ENCODE data around the gene ZFP62. TPM values are rescaled to one million over a fixed set of nuclear protein-coding genes. Genes with fewer than 3 reads are reported as not detected.
"Not testable (repeated sequence)": the region's sequence is repeated elsewhere in the genome, so short reads cannot be mapped to it uniquely, and the experiment has no call there.

Gene ZFP62
- total RNA-seq, 2 donors from 2014 or later: 10.6 to 13.1 TPM

DNA sequence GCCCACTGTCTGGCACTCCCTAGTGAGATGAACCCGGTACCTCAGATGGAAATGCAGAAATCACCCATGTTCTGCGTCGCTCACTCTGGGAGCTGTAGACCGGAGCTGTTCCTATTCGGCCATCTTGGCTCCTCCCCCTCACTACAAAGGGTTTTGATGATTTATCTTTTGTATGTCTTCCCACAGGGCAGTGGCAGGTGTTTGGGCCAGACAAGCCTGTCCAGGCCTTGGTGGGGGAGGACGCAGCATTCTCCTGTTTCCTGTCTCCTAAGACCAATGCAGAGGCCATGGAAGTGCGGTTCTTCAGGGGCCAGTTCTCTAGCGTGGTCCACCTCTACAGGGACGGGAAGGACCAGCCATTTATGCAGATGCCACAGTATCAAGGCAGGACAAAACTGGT, 47.3 kb upstream of the ZFP62 start:
- TF ChIP-seq, protein P1, sequence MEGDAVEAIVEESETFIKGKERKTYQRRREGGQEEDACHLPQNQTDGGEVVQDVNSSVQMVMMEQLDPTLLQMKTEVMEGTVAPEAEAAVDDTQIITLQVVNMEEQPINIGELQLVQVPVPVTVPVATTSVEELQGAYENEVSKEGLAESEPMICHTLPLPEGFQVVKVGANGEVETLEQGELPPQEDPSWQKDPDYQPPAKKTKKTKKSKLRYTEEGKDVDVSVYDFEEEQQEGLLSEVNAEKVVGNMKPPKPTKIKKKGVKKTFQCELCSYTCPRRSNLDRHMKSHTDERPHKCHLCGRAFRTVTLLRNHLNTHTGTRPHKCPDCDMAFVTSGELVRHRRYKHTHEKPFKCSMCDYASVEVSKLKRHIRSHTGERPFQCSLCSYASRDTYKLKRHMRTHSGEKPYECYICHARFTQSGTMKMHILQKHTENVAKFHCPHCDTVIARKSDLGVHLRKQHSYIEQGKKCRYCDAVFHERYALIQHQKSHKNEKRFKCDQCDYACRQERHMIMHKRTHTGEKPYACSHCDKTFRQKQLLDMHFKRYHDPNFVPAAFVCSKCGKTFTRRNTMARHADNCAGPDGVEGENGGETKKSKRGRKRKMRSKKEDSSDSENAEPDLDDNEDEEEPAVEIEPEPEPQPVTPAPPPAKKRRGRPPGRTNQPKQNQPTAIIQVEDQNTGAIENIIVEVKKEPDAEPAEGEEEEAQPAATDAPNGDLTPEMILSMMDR (IDR thresholded peaks at IDR 0.05): no peak
- no peaks in the 10 kb centered on the region for H3K9me3 ChIP-seq

GRCh38 chr5:180901319-180902009, 40.4 kb upstream of the ZFP62 start:
- no peaks in the 10 kb centered on the region for H3K36me3 ChIP-seq

More for the DNA sequence above, 47.3 kb upstream of the ZFP62 start:
- no peak overlapping the region for H3K4me3 ChIP-seq
- H3K27ac ChIP-seq: no peak overlapping the region
- no peaks in the 10 kb centered on the region for H3K27me3 ChIP-seq
- H3K36me3 ChIP-seq: no peaks in the 10 kb centered on the region
- H3K4me1 ChIP-seq: no peaks in the 10 kb centered on the region
- DNase-seq (ENCODE audit: low spot score): no peak

DNA sequence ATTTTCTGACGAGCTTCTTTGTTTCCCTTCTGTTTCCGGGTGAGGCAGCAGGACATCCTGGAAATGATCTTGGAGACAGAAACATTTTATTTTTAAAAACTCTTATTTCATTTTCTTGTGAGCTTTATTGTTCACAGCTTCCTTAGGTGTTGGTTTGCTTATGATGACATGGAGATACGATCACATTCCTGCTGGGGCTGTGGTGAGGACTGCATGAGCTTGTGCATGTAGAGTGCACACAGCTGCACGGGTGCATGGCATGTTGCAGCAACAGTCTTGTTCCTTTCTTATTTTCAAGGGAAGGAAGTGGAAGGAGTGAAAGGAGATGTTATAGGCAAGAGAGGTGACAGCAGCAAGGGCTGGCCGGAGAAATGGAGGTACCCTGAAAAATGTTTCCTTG, 39.1 kb upstream of the ZFP62 start:
- no peak for DNase-seq (ENCODE audit: low spot score)
- H3K27me3 ChIP-seq: no peaks in the 10 kb centered on the region
- no peaks in the 10 kb centered on the region for H3K36me3 ChIP-seq
- no peaks in the 10 kb centered on the region for H3K4me1 ChIP-seq
- no peak overlapping the region for H3K27ac ChIP-seq
- no peak overlapping the region for H3K4me3 ChIP-seq
- TF ChIP-seq, protein P1 (IDR thresholded peaks at IDR 0.05): no peak
- H3K9me3 ChIP-seq: peaks cover 0 to 4% of the 10 kb centered on the region in 2 donors

More at GRCh38 chr5:180901319-180902009, 40.4 kb upstream of the ZFP62 start:
- Histone ChIP-seq H3K27me3 (no peaks in the 10 kb centered on the region), H3K9me3 (peaks cover 0 to 4% of the 10 kb centered on the region in 2 donors), H3K4me3 (no peak overlapping the region), H3K4me1 (no peaks in the 10 kb centered on the region), H3K27ac (no peak overlapping the region)
- TF ChIP-seq, protein P1 (IDR thresholded peaks at IDR 0.05): no peak
- no peak for DNase-seq (ENCODE audit: low spot score)

DNA sequence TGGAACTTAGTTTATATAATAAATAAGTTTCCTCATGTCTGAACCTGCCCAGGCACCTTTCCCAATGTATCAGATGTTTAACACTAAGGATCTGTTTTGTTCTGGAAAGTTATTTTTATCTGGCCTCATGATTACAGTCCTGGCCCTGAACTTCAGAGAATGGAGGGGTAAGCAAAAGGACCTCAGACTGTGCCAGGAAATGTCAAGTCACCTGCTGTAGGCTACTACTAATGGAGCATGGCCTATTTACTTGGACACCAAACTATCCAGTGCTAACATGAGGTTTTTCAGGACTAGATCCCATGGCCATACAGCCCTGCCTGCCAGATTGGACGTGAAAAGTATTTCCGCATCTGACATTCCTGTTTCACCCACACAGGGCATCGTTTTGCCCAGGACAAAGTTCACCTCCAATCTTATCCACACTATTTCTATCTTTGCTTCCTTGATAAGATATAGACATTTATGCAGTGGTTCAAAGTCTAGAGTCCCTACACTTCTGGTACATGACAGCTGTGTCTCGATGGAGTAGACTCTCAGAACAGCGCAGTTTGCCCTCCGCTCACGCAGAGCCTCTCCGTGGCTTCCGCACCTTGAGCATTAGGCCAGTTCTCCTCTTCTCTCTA, 37.7 kb upstream of the ZFP62 start, which contains the start of gene BTNL8:
Gene BTNL8, plus strand, starts transcription at position 539 of the 626 bp plus-strand sequence. CDS start 152 bp downstream, outside the sequence.
- H3K4me1 ChIP-seq: no peaks in the 10 kb centered on the region
- H3K27ac ChIP-seq: no peak within 1 kb of the TSS
- TF ChIP-seq, protein P1 (IDR thresholded peaks at IDR 0.05): no peak
- no peak within 1 kb of the TSS for H3K4me3 ChIP-seq
- DNase-seq (ENCODE audit: low spot score): no peak
- no peaks in the 10 kb centered on the region for H3K27me3 ChIP-seq
- H3K9me3 ChIP-seq: peaks cover 0 to 4% of the 10 kb centered on the region in 2 donors
- H3K36me3 ChIP-seq: no peaks in the 10 kb centered on the region

GRCh38 chr5:180895330-180895729, 34.3 kb upstream of the ZFP62 start:
- not testable (repeated sequence) for DNase-seq (ENCODE audit: low spot score)

DNA sequence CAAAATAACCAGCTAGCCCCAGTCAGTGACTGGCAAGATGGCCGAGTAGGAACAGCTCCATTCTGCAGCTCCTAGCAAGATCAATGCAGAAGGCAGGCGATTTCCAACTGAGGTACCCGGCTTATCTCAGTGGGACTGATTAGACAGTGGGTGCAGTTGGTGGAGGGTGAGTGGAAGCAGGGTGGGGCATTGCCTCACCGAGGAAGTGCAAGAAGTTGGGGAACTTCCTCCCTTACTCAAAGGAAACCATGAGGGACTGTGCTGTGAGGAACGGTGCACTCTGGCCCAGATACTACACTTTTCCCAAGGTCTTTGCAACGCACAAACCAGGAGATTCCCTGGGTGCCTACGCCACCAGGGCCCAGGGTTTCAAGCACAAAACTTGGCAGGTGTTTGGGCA, 28.3 kb upstream of the ZFP62 start:
- TF ChIP-seq, protein P1 (IDR thresholded peaks at IDR 0.05): no peak
- no peaks in the 10 kb centered on the region for H3K36me3 ChIP-seq

More at GRCh38 chr5:180895330-180895729, 34.3 kb upstream of the ZFP62 start:
- not testable (repeated sequence) for H3K36me3 ChIP-seq, H3K9me3 ChIP-seq, H3K27me3 ChIP-seq, H3K4me3 ChIP-seq, H3K27ac ChIP-seq, H3K4me1 ChIP-seq

DNA sequence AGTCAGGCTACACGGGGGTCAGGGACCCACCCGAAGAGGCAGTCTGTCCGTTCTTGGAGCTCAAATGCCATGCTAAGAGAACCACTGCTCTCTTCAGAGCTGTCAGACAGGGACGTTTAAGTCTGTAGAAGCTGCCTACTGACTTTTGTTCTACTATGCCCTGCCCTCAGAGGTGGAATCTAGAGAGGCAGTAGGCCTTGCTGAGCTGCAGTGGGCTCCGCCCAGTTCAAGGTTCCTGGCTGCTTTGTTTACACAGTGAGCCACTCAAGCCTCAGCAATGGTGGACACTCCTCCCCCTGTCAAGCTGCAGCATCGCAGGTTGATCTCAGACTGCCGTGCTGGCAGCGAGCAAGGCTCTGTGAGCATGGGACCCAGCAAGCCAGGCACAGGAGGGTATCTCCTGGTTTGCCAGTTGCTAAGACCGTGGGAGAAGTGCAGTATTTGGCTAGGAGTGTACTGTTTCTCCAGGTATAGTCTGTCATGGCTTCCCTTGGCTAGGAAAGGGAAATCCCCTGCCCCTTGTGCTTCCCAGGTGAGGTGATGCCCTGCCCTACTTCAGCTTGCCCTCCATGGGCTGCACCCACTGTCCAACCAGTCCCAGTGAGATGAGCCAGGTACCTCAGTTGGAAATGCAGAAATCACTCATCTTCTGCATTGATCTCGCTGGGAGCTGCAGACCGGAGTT, 24.9 kb upstream of the ZFP62 start:
- DNase-seq (ENCODE audit: low spot score); H3K4me1 ChIP-seq; H3K4me3 ChIP-seq: not testable (repeated sequence)

More for the DNA sequence above, 28.3 kb upstream of the ZFP62 start:
- Histone ChIP-seq H3K27me3 (no peaks in the 10 kb centered on the region), H3K27ac (no peak overlapping the region), H3K4me1 (no peaks in the 10 kb centered on the region), H3K9me3 (no peaks in the 10 kb centered on the region), H3K4me3 (no peak overlapping the region)
- DNase-seq (ENCODE audit: low spot score): no peak

More for the DNA sequence above, 24.9 kb upstream of the ZFP62 start:
- not testable (repeated sequence) for H3K27ac ChIP-seq, H3K9me3 ChIP-seq, H3K27me3 ChIP-seq, H3K36me3 ChIP-seq

Data from right atrium auricular region (tissue), 2 donors.